GM19455 (cell line): ENCODE results near the gene MSRB1.
"Not testable (repeated sequence)": the region's sequence is repeated elsewhere in the genome, so short reads cannot be mapped to it uniquely, and the experiment has no call there.

Experiments
- ATAC-seq: cut with Tn5 transposase; IDR thresholded peaks from one replicate; pipeline ENCODE4 v1.9.1; 2021; ENCODE audit not compliant: unreplicated experiment

MSRB1 gene

DNA sequence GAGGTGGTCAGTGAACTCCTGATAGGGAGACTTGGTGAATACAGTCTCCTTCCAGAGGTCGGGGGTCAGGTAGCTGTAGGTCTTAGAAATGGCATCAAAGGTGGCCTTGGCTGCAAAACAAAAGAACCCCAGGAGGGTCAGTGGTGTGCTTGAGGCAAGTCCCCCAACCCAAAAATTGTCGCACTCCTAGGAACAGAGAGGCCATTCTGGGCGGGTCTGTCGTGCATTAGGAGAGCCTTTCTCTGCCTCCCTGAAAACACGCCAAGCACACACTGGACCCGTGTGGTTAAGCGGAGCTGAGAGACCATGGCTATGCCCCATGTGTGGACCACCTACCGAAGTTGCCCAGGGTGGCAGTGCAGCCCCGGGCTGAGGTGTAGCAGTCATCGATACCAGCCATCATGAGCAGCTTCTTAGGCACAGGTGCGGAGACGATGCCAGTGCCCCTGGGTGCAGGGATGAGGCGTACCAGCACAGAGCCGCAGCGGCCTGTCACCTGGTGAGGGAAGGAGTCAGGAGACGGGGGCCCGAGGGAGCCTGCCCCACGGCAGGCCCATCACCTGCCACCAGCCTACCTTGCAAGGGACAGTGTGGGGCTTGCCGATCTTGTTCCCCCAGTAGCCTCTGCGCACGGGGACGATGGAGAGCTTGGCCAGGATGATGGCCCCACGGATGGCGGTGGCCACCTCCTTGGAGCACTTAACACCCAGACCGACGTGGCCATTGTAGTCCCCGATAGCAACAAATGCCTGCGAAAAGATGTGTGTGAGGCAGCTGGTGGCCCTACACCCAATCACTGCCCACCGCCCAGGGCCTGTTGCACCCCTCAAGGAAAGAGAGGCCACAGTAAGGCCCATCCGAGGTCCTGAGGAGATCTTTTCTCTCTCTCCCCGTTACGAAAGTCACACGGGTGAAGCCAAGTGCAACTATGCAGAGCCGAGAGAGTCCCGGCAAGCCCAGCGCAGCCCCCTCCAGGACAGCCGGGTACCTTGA lies 19.5 kb upstream of the MSRB1 start:
- not testable (repeated sequence) for ATAC-seq

DNA sequence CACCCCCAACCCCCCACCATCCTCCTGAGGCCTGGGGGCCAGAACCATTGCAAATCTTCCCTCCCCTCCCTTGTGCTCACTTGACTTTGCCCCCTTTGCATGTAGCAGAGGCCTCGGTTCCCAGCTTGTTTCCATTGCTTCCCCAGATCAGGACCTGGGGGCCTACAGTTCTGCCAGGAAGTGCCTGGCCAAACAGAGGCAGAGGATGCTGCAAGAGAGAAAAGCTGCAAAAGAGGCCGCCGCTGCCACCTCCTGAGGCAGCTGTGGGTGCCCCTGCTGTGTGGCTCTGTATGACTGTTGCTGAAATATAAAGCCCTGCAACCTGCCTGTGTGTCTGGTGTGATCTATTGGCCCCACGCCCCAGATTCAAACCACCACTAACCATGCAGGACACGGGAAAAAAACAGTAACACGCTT lies 18.7 kb upstream of the MSRB1 start:
- ATAC-seq, result no peak

DNA sequence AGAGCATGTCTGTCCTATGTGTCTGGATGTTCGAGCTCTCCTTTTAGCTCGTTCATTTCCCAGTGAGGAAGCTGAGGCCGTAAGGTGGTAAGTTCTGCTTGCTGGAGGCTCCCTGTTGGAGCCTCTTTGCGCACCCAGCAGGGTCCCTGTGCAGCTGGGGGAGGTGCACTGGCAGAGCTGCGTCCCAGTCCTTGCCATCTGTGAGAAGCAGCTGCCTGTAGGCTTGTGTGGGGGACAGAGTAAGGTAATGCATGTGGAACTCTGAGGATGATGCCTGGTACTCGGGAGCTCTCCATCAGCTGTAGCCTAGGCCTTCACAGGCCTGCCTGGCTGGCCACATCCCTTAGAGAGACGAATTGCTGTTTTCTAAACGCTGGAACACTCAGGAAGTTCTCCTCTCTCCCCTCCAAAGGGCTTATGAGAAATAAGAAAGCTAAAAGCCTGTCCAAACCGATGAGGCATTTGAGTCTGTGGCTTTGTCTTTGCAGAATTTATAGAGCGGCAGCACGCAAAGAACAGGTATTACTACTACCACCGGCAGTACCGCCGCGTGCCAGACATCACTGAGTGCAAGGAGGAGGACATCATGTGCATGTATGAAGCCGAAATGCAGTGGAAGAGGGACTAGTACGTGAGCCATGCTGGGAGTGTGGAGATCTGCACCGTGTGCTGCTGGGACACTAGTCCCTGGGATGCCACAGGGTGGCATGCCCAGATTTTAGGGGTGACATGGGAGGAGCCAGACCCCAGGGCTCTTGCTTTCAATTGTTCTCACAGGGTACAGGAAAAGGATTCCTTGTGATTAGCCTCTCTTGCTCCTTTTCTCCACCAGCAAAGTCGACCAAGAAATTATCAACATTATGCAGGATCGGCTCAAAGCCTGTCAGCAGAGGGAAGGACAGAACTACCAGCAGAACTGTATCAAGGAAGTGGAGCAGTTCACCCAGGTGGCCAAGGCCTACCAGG lies 17.9 kb upstream of the MSRB1 start:
- ATAC-seq, result no peak

DNA sequence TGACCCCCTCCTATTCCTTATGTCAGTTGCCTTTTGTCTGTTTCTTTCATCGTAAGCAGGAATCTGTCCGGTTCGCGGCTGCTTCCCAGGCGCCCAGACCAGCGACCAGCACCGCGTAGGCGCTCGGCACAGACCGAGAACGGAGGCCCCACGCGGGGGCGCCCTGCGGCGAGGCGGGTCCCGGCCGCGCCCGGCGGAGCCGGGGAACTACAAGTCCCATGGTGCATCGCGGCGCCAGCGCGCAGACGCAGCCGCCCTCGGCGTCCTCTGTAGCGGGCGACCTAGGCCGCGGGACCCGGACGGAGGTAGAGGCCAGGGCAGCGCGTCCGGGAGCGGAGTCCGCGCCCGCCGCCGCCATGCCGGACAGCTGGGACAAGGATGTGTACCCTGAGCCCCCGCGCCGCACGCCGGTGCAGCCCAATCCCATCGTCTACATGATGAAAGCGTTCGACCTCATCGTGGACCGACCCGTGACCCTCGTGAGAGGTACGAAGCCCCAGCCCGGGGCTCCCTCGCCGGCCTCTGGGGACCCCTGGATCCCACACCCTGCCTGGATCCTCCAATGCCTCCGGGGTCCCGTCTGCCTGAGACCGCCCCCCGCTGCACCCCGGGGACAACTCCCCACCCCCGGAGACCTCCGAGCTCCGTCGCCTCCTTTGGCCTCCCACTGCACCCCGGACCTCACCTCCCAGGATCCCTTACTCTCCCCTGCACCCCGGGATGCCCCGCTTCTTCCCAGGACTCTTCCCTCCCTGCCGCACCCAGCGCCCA lies 16.5 kb upstream of the MSRB1 start, which contains the start of gene NDUFB10:
NDUFB10 (plus strand) TSS at position 270 of the 771 bp plus-strand sequence; CDS start at position 357, 87 bp downstream.
- peak; percentile 68 for ATAC-seq

DNA sequence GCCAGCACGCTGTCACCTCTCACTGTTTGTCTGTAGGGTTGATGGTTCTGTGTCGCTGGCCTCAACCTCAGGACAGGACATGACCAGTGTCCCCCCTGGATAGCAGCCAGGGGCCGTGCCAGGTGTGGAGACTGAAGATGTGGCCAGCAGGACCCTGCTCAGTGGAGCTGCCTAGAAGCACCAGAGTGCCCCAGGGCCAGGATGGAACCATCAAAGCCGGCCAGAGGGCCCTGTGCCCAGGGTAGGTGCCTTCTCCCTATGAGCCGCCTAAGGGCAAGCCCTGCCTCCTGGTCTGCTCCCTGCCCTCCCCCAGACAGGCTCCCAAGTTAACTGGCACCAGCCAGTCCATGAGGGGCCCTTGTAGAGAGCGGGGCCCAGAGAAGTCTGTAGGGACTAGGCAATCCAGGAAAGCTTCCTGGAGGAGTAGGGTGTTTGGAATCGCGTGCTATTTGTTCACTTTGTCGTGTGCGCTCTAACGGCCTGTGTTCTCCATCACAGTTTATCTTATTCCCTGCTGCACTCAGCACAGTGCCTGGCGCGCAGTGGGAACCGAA lies 15.8 kb upstream of the MSRB1 start:
- no peak for ATAC-seq

DNA sequence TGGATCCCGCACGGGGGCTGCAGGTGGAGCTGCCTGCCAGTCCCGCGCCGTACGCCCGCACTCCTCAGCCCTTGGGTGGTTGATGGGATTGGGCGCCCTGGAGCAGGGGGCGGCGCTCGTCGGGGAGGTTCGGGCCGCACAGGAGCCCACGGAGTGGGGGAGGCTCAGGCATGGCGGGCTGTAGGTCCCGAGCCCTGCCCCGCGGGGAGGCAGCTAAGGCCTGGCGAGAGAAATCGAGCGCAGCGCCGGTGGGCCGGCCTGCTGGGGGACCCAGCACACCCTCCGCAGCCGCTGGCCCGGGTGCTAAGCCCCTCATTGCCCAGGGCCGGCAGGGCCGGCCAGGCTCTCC lies 15.1 kb upstream of the MSRB1 start:
- ATAC-seq, result not testable (repeated sequence)

DNA sequence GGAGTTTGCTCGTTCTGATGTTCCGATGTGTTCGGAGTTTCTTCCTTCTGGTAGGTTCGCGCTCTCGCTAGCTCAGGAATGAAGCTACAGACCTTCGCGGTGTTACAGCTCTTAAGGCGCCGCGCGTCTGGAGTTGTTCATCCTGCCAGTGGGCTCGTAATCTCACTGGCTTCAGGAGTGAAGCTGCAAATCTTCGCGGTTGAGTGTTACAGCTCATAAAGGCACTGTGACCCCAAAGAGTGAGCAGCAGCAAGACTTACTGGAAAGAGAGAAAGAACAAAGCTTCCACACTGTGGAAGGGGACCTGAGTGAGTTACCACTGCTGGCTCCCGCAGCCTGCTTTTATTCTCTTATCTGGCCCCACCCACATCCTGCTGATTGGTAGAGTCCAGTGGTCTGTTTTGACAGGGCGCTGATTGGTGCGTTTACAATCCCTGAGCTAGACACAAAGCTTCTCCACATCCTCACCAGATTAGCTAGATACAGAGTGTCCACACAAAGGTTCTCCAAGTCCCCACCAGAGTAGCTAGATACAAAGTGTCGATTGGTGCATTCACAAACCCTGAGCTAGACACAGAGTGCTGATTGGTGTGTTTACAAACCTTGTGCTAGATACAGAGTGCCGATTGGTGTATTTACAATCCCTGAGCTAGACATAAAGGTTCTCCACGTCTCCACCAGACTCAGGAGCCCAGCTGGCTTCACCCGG lies 14.6 kb upstream of the MSRB1 start:
- not testable (repeated sequence) for ATAC-seq

DNA sequence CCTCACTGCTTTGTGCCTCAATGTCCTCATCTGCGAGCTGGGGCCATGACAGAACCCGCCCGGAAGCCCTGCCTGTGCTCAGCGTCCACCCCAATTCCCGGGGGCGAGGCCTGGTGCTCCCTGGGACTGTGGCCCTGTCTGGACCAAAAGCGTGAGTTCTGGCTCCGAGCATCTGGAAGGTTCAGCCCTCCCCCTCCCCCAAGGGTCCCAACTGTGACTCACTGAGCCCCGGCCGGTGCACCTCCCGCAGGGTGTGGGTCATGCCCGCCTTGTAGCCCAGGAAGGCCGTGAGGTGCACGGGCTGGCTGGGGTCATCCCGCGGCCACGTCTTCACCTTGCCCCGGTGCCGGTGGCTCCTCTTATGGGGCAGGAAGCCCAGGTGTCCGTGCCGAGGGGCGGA lies 10.7 kb upstream of the MSRB1 start:
- no peak for ATAC-seq

DNA sequence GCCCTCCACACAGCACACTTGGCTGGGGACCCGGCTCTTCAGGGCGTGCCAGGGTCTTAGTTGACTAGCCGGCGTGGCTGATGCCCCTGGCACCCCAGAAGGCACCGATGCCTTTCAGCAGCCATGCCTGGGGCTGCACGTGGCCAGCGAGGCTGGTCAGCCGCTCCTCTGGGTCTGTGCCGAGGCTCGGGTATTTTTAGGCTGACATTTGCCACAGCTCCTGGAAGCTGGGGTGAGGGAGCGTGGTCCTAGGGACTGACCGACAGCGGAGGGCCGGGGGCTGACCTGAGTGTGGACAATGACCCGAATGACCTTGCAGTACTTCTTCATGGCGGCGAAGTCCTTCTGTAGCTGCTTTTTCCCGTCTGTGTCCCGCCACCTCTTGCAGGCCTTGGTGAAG lies 7.6 kb upstream of the MSRB1 start:
- ATAC-seq, result no peak

DNA sequence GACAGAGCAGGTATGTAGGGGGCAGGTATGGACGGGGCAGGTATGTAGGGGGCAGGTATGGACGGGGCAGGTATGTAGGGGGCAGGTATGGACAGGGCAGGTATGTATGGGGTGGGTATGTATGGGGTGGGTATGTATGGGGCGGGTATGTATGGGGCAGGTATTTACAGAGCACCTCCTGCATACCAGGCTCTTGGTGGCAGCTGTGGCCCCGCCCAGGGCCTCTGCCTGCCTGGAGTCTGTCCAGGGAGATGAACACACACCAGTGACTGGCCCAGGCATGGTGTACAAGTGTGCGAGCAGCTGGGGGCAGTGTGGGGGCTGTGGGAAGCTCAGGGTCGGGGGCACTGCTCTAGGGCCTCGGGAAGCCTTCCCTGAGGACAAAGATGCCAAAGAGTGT lies 7.0 kb upstream of the MSRB1 start:
- no peak for ATAC-seq

DNA sequence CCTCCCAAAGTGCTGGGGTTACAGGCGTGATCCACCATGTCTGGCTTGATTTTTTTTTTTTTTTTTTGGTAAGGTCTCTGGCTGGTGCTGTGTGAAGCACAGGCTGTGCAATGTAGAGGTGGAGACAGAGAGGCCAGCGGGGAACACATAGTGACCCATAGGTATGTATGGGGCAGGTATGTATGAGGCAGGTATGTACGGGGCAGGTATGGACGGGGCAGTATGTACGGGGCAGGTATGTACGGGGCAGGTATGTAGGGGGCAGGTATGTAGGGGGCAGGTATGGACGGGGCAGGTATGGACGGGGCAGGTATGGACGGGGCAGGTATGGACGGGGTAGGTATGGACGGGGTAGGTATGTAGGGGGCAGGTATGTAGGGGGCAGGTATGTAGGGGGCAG lies 6.5 kb upstream of the MSRB1 start:
- no peak for ATAC-seq

DNA sequence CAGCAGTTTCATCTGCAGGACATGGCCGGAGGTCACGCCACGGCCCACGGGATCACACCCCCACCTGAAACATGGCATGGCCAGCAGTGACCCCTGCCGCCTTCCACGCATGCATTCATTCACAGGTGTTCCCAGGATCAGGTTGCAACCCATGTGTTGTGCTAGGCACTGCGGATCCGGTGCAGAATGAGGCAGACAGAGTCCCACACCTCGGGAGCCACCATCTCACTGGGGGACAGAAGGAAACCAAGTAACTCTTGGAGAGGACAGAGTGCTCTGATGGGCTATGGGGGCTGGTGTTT lies 4.3 kb upstream of the MSRB1 start:
- ATAC-seq, result no peak

DNA sequence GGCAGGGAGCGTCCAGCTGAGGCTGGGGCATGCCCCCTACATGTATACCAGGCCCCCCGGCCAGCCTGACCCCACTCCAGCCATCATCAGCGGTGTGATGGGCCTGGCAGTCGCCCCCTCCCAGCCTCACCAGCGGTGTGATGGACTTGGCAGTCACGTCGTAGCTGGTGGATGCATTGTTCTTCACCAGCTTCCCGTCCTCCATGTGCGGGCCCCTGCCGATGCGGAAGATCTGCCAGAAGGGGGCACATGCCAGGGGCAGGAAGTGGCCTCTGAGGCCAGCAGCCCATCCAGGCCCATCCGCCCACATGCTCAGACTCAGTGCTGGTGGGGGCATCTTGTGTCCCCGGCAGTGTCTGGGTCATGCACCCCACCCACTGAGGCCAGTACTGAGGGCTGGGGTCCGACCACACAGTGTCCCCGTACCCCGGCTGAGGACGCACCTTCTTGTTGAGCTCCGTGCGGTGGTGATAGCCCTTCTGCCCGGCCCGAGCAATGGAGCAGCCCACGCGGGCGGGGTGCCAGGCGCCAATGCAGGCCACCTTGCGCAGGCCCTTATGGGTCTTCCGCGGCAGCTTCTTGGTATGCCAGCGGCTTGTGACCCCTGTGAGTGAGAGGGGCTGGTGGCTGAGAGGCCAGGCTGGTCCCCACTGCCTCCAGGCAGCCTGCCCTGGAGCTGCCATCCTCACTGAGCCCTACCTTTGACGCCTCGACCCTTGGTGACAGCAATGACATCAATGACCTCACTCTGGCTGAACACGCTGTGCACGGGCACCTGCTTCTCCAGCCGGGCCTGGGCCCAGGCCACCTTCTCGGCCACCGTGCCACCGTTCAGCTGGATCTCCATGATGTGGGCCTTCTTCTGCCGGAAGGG lies 3.7 kb upstream of the MSRB1 start:
- no peak for ATAC-seq

DNA sequence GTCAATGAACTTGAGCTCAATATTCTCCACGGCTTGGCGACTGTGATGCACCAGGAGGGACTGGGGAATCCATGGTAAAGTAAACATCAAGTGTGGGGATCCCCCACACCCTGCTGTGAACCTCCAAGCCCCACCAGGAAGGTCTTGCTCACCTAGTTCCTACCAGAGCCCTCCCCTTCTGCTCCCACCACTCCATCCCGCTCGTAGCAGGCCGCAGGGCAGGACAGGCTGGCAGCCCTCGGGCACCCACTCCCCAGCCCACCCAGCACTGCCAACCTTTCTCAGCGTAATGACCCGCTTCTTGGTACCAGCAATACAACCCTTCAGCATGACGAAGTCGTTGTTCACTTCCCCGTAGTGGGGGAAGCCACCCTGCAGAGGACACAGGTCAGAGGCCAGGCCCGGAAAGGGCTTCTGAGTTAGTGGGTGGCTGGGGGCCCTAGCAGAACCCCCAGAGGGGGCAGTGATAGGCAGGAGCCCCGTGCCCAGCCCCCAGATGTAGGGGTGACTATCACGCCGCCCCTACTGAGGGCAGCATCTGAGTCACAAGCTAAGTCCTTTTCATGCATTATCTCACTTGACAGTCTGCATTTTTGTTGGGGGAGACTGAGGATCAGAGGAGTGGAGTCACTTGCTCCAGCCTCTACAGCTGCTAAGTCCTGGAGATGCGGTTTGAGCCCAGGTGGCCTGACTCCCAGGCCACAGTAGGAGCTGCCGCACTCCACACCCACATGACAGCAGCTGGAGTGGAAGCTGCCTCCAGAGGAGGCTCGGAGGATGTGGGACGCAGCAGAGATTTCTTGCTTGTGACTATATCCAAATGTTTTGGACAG lies 2.8 kb upstream of the MSRB1 start:
- ATAC-seq, result no peak

DNA sequence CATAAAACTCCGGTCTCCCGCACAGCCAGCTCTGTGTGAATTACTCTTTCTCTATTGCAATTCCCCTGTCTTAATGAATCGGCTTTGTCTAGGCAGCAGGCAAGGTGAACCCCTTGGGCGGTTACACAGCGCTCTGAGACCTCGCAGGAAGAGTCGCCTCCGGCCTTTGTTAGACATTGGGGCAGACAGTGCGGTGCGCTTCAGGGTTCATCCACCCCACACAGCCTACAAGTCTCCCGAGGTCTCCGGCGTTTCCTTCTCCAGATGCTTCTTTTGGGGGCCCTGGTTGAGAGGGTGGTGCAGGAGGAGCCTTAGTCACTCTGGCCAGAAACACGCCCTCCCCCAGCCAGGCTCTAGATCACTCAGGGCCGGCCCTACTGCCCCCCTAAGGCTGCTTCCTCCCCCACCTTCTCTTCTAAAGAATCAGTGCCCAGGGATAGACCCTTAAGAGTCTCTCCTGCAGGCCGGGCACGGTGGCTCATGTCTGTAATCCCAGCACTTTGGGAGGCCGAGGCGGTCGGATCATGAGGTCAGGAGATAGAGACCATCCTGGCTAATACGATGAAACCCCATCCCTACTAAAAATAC lies 1.7 kb upstream of the MSRB1 start:
- ATAC-seq, result no peak

DNA sequence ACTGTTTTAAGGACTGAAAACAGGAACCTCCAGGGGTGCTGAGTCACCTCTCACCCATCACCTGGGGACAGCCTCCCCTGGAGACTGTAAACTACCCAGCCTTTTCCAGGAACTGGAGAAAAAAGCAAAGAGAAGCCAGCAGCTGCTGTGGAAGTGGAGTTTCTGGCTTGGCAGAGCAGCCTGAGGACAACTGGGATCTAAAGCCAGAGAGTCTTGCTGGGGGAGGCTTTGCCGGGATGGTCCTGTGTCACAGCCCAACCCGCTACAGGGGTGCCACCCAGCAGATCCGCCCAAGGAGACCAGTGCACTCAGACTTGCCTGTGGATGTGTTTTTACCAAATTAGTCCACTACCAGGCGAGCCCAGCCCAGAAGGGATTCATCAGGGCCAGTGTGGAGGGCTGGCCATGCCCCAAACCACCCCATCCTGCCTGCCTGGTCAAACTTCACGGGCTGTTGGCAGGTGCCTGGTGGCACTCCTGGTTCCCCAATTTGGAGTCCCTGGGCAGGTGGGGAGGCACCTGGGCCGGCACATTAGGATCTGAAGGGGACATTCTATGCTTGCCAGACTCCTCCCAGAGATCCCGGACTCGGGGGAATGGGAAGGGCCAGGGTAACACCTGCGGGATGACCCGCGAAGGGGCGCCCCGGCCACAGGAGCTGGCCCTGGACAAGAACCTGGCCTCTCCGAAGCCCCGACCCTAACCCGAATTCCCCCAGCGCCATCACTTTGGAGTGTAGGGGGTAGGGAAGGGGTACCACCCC lies 771 bp downstream of the MSRB1 start:
- no peak for ATAC-seq
